ENCODE results near the gene AEBP2.

DNA sequence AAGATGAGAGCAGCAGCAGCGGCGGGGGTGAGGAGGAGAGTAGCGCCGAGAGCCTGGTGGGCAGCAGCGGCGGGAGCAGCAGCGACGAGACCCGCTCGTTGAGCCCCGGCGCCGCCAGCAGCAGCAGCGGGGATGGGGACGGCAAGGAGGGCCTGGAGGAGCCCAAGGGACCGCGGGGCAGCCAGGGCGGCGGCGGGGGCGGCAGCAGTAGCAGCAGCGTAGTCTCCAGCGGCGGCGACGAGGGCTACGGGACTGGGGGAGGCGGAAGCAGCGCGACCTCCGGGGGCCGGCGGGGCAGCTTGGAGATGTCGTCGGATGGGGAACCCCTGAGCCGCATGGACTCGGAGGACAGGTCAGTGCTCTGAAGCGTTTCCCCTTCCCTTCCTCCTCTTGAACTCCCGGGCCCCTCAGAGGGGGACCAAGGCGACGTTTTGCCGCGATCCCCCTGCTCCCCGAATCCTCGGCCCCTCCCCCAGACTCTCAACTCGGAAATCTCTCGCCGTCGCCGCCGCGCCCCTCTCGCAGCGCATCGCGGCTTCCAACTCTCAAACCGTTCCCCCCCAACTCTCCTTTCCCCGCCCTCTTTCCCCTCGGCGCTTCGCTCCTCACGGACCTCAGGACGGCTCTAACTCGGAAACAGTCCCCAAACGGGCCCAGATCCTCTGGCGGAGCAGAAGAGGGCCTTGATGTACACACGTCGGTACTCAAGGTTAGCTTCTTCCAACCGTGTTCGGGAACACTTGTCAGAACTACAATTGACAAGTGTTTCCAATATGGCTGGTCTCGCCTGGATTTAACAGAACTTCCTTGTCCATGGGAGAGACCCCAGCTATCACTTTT lies 947 bp downstream of the AEBP2 start:
- TF ChIP-seq, protein P1, sequence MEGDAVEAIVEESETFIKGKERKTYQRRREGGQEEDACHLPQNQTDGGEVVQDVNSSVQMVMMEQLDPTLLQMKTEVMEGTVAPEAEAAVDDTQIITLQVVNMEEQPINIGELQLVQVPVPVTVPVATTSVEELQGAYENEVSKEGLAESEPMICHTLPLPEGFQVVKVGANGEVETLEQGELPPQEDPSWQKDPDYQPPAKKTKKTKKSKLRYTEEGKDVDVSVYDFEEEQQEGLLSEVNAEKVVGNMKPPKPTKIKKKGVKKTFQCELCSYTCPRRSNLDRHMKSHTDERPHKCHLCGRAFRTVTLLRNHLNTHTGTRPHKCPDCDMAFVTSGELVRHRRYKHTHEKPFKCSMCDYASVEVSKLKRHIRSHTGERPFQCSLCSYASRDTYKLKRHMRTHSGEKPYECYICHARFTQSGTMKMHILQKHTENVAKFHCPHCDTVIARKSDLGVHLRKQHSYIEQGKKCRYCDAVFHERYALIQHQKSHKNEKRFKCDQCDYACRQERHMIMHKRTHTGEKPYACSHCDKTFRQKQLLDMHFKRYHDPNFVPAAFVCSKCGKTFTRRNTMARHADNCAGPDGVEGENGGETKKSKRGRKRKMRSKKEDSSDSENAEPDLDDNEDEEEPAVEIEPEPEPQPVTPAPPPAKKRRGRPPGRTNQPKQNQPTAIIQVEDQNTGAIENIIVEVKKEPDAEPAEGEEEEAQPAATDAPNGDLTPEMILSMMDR (IDR thresholded peaks at IDR 0.05) = no peak
- peak; percentile 9 for TF ChIP-seq POLR2A (IDR thresholded peaks at IDR 0.05)
